Right ventricle myocardium superior (tissue), 1 donor: ENCODE measurements around the gene PDRG1. TPM values are rescaled to one million over a fixed set of nuclear protein-coding genes. Genes with fewer than 3 reads are reported as not detected.
"Not testable (repeated sequence)": the region's sequence is repeated elsewhere in the genome, so short reads cannot be mapped to it uniquely, and the experiment has no call there.

Source experiments
- ATAC-seq: fragments of 200-7000 bp; cut with Tn5 transposase; one replicate; pipeline ENCODE4 v1.9.1; 2020; ENCODE audit warnings: mild to moderate bottlenecking; ENCODE audit not compliant: poor library complexity
- DNase-seq: peaks from one replicate; pipeline ENCODE4 v3.0.0-alpha.2; 2020
- intact Hi-C: fragments of 100-400 bp; cut with DNase I; formaldehyde crosslinking; loops from one replicate; pipeline ENCODE4 v1.11.2; 2022
- total RNA-seq: library from RNA; stranded (reverse); fragmentation: NEBNext Ultra II Directional; extraction: Animal tissue kit (Norgen Biotek cat#: 25700); gene quantifications from one replicate; pipeline ENCODE4 v1.2.1, GENCODE V29; 2021
- donor health status: DM: no; HTN: yes; CAD: no; lungs with severe emphysema.

The PDRG1 gene
- total RNA-seq, 1 donor from 2014 or later = 11.1 TPM

DNA sequence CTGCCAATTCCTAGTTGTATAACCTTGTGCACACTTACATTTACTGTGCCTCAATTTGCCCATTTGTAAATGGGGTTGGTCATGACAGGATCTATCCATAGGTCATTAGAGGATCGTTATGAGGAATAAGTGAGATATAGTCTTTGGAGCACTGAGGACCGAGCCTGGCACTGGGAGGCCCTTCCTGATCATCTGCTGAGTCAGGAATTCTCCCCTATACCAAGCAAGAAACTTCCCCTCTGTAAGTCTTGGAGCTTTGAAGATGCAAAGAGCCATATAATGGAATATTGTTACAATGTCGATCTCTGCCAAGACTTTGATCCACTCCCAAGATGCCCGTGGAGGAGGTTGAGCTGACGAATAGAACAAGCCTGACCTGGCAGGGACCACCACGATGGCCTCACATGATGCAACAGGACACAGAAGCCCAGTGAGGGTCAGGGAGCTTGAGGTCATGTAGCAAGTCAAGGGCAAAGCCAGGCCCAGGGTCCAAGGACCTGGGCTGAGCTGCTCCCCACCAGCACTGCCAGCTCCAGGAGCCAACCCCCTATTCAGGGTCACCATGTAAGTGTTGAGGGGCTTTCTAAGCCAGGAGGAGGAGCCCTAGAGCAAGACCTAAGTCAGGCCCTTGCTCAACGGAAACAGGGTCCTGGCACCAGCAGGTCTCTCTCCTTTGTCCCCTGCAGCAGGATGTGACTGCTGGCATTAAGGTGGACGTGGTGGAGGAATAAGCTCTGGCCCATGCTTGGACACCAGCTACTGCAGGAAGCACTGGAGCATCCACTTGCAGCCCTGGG is 16.7 kb downstream of the PDRG1 start:
- intact Hi-C loops = no loop called here

DNA sequence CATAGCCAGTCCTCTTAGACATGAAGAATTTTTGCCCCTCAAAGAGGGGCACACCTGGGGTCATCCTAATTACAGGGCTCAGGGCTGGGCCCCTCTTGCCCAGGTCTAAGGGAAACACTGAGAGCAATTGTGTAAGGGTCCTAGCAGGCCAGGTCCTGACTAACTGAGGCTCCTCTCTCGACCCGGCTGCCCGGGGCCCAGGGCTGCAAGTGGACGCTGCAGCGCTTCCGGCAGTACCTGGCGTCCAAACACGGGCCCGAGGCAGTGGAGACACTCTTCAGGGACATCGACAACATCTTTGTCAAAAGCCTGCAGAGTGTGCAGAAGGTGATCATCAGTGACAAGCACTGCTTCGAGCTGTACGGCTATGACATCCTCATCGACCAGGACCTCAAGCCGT is 17.4 kb downstream of the PDRG1 start:
- ATAC-seq = no peak
- intact Hi-C loops = no loop called here
- no peak for DNase-seq

More for the DNA sequence above, 16.7 kb downstream of the PDRG1 start:
- DNase-seq (no peak), ATAC-seq (no peak)

DNA sequence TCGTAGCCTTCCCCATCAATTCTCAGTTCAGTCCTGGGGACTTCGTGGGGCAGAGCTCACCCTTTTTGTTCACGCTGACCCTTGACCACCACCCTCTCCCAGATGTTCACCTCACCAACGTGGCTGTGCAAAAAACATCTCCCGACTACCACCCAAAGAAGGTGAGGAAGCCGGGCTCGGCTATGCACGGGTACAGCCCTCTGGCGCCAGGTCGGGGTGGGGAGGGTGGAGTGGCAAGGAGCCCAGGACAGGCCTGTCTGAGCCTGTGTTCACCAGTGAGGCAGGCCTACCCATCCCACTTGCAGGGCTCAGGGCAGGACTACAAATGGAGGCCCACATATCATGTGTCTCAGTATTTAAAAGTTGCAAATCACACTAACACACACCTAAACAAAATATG is 18.1 kb downstream of the PDRG1 start:
- intact Hi-C loops = no loop called here
- no peak for ATAC-seq
- DNase-seq = no peak

DNA sequence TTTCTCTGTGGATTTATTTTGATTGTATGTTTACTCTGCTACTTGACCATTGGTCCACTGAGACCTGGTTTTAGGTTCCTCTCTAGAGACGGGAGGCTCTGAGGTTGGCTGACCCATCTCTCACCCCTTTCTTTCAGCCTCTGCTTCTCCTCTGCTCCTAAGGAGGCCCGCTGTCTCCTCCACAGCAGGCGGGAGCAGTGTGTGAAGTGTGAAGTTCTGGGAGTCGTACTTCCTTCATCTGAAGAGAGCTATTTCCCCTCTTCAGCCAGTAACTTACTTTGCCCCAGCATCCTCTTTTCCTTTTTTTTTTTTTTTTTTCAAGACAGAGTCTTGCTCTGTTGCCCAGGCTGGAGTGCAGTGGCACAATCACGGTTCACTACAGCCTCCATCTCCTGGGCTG is 21.1 kb downstream of the PDRG1 start:
- ATAC-seq = no peak
- intact Hi-C loops = no loop called here
- no peak for DNase-seq

DNA sequence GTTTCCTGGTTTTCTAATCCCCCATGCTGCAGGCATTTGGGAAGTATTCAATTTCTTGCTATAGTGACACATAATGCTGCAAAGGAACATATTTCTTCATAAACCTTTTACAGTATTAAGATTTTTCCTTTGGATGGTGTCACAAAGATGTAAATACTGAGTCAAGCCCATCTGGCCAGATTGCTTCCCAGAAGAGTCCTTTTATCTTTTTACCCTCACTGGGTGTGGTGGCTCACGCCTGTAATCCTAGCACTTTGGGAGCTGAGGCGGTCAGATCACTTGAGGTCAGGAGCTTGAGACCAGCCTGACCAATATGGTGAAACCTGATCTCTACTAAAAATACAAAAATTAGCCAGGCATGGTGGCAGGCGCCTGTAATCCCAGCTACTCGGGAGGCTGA is 22.2 kb downstream of the PDRG1 start:
- intact Hi-C loops, DNase-seq, ATAC-seq: not testable (repeated sequence)

DNA sequence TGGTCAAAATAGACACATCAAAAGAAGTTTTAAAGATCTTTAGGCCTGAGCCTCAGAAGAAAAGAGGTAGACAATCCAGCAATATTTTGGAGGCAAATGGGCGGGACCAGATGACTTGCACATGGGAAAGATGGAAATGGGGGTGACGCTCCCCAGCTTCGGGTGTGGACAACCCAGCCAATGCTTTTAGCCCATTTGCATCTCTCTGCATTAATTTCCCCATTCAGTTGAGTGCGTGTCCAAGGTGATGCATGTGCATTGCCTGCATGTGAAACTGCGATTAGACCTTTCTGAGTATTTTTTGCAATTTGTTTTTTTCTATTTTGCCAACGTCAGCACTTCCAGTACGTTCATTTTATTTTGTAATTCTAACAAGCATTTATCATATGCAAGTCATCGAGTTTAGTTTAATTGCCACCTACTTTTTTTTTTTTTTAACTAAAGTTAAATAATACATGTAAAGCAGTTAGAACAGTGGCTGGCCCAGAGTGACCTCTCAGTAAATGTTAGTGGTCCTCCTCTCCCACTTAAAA is 24.2 kb downstream of the PDRG1 start:
- no peak for DNase-seq
- no peak for ATAC-seq
- intact Hi-C loops = no loop called here

DNA sequence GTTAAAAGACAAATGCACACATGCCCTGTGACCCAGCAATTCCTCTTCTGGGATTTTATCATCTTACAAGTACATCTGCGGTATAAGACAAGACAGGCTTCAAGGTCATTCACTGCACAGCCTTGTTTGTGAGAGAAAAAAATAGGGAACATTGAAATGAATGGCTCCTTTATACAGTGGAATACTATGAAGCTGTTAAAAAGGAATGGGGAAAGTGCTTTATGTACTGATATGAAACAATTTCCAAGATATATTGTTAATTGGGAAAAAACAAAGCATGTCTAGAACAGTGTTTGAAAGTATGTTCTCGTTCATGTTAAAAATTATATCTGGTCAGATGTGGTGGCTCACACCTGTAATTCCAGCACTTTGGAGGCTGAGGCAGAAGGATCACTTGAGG is 25.4 kb downstream of the PDRG1 start:
- DNase-seq = no peak
- intact Hi-C loops = no loop called here
- no peak for ATAC-seq

DNA sequence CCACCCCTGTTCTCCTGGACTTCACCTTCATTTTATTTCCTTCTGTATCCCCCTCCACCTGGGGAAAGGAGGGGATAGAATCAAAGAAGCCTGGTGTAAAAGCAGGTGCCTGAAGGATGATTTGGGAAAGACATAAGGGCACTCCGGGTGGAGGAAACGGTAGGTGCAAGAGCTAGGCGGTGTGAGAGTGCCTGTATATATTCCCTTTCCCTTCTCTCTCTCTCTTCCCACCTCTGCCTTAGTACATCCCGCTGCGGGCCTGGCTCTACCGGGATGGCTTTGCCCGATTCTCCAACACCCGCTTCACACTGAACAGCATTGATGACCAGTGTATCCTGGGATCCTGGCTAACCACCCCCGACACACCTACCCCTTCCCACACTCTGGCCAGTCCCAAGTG is 26.2 kb downstream of the PDRG1 start:
- ATAC-seq (no peak), DNase-seq (no peak)
- intact Hi-C loops = no loop called here

DNA sequence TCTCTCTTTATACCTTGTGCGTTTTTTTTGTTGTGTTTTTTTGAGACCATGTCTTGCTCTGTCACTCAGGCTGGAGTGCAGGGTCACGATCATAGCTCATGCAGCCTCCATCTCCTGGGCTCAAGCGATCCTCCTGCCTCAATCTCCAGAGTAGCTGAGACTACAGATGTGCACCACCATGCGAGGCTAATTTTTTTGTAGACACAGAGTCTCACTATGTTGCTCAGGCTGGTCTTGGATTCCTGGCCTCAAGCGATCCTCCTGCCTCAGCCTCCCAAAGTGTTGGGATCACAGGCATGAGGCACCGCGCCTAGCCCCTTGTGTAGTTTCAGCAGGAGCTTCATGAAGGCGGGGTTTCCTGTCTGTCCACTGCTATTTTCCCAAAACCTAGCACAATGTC is 27.3 kb downstream of the PDRG1 start:
- DNase-seq (no peak), ATAC-seq (no peak)
- intact Hi-C loops = no loop called here

DNA sequence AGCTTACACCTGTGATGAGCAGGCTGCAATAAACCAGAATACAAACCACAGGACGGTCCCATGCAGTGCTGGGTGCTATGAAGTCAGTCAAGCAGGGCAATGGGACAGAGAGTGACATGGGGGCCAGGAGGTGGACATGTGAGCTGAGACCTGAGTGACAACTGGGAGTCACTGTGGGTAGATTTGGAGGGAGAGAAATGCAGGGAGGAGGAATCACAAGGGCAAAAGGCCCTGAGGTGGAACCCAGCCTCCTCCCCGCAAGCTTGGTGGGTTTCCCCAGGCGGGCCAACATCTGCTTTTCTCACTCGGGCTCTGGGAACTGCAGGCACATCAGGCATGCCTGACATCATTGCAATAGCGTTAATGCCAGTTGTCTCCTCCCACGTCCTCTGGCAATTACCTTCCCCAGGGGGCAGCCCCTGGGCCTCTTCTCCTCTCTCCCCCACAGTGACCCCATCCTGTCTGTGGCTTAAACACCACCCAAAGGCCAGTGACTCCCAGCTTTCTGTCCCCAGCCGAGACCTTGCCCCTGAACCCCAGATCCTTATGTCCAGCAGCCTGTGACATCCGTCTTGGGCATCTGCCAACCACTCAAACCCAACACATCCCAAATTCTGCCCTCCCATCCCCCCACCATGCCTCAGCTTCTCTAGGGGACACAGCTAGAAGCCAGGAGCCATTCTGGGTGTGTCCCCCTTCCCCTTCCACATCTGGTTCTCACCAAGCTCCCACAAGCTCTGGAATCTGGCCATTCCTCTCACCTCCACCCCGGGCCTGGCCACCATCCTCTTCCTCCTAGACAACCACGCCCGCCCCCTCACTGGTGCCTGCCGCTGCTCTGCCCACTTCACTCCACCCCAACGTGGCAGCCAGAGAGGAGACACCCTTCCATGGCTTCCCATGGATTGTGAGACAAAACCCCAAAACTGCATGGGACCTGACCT is 28.2 kb downstream of the PDRG1 start:
- ATAC-seq (no peak), DNase-seq (no peak)
- intact Hi-C loops = no loop called here

DNA sequence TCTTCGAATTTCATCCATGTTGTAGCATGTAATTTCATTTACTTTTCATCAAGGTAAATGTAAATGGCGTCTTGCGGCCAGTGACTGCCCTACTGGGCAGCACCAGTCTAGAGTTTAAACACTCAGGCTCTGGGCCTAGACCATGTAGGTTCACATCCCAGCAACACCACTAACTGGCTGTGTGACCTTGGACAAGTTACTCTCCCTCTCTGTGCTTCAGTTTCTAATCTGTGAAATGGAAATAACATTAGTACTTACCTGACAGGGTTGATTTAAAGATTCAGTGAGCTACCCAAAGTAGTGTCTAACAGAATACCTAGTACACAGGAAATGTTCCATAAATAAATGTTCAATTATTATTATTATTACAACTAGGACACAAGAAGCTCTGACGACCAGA is 29.3 kb downstream of the PDRG1 start:
- ATAC-seq (no peak), DNase-seq (no peak)
- intact Hi-C loops = no loop called here

DNA sequence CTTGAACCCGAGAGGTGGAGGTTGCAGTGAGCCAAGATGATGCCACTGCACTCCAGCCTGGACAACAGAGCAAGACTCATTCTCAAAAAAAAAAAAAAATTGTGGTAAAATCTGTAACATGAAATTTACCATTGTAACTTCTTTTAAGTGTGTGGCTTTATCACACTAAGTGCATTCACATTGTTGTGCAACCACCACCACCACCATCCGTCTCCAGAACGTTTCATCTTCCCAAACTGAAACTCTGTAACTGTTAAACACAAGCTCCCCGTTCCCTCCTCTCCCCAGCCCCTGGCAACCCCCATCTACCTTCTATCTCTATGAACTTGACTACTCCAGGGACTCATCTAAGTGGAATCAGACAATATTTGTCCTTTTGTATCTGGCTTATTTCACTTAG is 29.7 kb downstream of the PDRG1 start:
- no peak for ATAC-seq

DNA sequence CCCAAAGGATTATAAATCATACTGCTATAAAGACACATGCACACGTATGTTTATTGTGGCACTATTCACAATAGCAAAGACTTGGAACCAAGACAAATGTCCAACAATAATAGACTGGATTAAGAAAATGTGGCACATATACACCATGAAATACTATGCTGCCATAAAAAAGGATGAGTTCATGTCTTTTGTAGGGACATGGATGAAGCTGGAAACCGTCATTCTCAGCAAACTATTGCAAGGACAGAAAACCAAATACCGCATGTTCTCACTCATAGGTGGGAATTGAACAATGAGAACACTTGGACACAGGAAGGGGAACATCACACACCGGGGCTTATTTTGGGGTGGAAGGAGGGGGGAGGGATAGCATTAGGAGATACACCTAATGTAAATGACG is 30.4 kb downstream of the PDRG1 start:
- DNase-seq, intact Hi-C loops, ATAC-seq: not testable (repeated sequence)

More for the DNA sequence above, 29.7 kb downstream of the PDRG1 start:
- intact Hi-C loops = no loop called here
- no peak for DNase-seq

DNA sequence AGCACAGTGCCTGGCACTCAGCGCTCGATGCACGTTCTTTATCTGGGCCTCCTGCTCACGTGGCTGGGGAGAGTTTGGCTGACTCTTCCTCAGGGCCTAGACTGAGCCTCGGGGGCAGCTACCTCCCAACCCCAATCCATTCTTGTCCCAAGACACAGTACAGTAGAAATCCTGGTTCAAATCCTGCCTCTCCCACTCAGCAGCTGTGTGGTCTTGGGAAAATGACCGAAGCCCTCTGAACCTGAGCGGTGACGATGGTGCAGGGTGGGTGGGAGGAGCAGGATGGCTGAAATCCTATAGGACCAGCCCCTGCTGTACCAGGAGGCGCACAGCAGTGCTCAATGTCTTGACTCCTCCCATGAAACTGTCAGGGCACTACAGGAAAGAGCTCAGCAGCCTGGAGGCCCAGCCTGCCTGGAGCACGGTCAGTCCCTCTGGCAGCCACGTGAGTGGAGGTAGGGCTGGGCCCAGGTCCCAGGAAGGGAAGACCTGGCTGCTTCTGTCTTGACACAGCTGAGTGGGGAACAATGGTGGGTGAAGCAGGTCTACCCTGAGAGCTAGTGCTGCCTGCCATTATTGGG is 31.5 kb downstream of the PDRG1 start:
- DNase-seq = no peak
- intact Hi-C loops = no loop called here
- ATAC-seq = no peak

DNA sequence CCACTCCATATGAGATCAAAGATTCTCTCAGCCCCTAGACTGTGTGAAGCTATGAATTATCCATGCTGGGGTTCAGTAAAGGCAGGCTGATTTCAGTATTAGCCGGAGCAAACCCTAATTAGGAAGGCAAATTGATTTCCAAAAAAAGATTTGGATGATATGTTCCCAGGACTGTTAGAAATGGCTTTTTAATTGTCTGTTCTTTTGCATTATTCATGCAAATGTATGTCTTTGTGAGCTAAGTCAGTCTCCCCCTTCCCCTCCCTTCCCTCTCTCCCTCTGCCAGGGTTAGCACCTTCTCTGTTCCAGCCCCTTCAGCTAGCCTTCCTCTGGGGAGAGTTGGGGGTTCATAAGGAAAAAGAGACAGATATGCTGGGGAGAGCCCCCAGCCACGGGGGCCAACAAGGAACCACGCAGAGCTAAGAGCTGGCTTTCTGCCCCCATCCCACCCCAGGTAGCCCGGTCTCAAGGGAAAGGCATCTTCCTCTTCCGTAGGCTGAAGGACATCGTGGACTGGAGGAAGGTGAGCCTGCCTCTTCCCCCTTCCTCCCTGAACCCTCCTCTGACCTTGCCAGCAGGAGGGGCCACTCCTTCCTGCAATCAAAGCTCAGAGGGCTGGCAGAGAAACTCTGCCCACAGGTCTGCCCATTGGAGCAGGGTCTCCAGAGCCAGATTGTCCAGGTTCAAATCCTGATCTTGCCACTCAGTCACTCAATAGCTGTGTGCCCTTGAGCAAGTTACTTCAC is 32.3 kb downstream of the PDRG1 start:
- DNase-seq = no peak
- no peak for ATAC-seq
- intact Hi-C loops = no loop called here

DNA sequence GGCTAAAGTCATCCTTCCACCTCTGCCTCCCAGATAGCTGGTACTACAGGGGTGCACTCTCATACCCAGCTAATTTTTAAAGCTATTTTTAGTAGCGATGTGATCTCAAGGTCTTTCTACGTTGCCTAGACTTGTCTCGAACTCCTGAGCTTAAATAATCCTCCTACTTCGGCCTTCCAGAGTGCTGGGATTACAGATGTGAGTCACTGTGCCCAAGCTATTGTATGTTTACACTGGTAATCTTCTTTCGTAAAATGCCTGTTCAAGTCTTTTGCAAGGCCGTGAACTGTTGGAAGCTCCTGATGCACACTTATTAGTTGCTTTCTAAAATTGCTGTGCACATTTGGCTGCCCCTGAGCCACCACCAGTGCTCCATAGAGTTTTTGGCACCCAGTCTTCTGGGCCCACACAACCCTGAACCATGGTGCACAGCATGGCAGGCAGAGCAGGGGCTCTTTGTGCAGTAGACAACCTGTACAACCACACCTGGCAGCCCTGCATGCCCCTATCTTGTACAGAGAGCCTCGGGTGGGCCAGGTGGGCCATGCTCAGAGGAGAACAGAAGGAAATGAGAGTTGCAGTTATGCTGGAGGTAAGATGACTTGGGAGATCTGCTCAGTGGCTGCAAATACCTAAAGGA is 33.3 kb downstream of the PDRG1 start:
- ATAC-seq (no peak), DNase-seq (no peak)
- intact Hi-C loops = no loop called here

DNA sequence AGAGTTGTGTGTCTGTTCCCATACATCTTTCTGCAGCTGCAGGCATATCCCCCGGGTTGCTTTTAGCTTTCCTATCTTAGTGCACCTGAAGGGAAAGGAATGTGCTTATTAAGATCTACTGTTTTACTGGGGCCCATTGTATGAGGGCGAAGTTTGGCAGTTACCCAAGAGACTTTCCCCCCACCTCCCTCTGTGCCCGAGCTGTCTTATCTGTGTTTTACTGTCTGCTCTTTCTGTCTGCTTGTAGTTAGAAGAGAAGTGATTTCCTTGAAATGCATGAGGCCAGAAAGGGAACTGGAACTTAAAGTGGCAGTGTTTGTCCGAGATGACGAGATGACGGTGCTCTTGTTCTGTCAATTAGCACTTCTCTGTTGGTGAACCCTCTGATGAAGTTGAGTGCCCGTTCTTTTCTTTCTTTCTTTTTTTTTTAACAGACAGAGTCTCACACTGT is 33.9 kb downstream of the PDRG1 start:
- intact Hi-C loops, DNase-seq, ATAC-seq: not testable (repeated sequence)

DNA sequence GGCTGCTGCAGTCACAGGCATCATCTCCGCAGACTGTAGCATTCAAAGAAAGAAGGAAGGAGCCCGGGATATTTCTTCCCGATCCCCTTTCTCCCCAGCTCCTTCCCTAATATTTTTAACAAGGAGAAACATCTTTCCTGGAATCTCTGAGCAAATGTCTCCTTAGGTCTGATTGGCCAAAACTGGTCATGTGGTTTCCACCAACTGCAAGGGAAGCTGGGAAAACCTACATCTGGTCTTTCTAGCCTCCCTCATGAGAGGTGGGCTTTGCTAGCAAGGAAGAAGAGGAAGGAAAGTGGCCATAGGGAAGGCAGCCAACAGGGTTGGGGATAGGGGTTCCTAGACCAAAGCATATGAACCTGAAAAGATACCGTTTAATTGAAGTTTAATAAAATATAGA is 35.1 kb downstream of the PDRG1 start:
- intact Hi-C loops = no loop called here
- no peak for DNase-seq
- ATAC-seq = no peak
